Measurements from ENCODE around the gene MAGOHB. TPM values are rescaled to one million over a fixed set of nuclear protein-coding genes. Genes with fewer than 3 reads are reported as not detected.
"Not testable (repeated sequence)": the region's sequence is repeated elsewhere in the genome, so short reads cannot be mapped to it uniquely, and the experiment has no call there.

MAGOHB gene
- 43.7 TPM for polyA plus RNA-seq (ENCODE audit: insufficient read length)
- long read RNA-seq, donor 1, transcript MAGOHB-201 (5 exons, 2,623 nt) = major isoform, 27 of 32 reads
- long read RNA-seq, donor 1, partial matches to known transcripts = 0 of 32 reads
- long read RNA-seq, donor 1, other reads (novel, unspliced or antisense) = 0 of 32 reads
- long read RNA-seq, donor 2, transcript MAGOHB-201 (5 exons, 2,623 nt) = major isoform, 19 of 26 reads
- long read RNA-seq, donor 2, partial matches to known transcripts = 0 of 26 reads
- long read RNA-seq, donor 2, other reads (novel, unspliced or antisense) = 0 of 26 reads
- long read RNA-seq, donor 3, transcript MAGOHB-201 (5 exons, 2,623 nt) = major isoform, 27 of 31 reads
- long read RNA-seq, donor 3, partial matches to known transcripts = 0 of 31 reads
- long read RNA-seq, donor 3, other reads (novel, unspliced or antisense) = 0 of 31 reads
- long read RNA-seq, donor 4, partial matches to known transcripts = 0 of 4 reads
- long read RNA-seq, donor 4, other reads (novel, unspliced or antisense) = 0 of 4 reads
- long read RNA-seq, donor 5, transcript MAGOHB-201 (5 exons, 2,623 nt) = major isoform, 39 of 51 reads
- long read RNA-seq, donor 5, transcript MAGOHB-208 (6 exons, 1,057 nt) = minor isoform, 5 of 51 reads
- long read RNA-seq, donor 5, partial matches to known transcripts = 0 of 51 reads
- long read RNA-seq, donor 5, other reads (novel, unspliced or antisense) = 0 of 51 reads
- long read RNA-seq, donor 6, transcript MAGOHB-201 (5 exons, 2,623 nt) = major isoform, 29 of 37 reads
- long read RNA-seq, donor 6, partial matches to known transcripts = 0 of 37 reads
- long read RNA-seq, donor 6, other reads (novel, unspliced or antisense) = 0 of 37 reads
- long read RNA-seq, donor 7, transcript MAGOHB-207 (3 exons, 559 nt) = minor isoform, 12 of 65 reads
- long read RNA-seq, donor 7, transcript MAGOHB-201 (5 exons, 2,623 nt) = major isoform, 43 of 65 reads
- long read RNA-seq, donor 7, partial matches to known transcripts = 0 of 65 reads
- long read RNA-seq, donor 7, other reads (novel, unspliced or antisense) = 0 of 65 reads
- long read RNA-seq, donor 8, transcript MAGOHB-201 (5 exons, 2,623 nt) = major isoform, 8 of 9 reads
- long read RNA-seq, donor 8, partial matches to known transcripts = 0 of 9 reads
- long read RNA-seq, donor 8, other reads (novel, unspliced or antisense) = 0 of 9 reads

DNA sequence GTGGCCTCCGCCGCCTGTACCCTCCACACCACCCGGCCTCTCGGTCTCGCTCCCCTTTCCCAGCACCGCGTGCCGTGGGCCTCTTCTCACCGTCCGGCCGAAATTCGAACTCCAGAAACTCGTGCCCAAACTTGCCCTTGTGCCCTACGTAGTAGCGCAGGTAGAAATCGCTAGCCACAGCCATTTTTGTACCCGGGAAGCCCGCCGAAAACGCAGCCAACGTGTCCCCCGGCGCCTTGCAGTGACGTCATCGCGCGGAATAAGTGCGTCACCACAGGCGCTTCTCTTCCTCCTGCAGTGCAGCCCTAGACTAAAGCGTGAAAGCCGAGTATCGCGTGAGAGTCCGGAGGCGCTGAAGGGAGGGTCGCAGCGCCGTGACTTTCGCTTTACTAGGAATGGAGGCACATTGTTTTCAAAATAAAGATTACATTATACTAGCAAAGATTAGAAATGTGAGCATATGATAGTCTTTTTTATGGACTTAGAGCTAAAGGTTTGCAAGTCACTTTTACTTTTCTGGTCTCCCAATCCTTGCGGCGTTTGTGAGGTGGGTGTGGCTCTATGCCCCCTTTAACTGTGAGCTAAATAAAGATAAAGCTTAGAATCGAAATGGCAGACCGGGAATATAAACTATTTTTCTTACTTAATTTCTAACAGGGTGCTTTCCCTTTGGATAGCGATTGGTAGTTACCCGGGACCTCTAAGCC, at the start of gene MAGOHB:
TSS of gene MAGOHB (minus strand) at position 261 of the 707 bp plus-strand sequence. CDS start at position 184, 77 bp downstream.
- peak; percentile 97 for DNase-seq

GRCh38 chr12:10661338-10661737, 47.9 kb upstream of the MAGOHB start:
- no peak for DNase-seq

DNA sequence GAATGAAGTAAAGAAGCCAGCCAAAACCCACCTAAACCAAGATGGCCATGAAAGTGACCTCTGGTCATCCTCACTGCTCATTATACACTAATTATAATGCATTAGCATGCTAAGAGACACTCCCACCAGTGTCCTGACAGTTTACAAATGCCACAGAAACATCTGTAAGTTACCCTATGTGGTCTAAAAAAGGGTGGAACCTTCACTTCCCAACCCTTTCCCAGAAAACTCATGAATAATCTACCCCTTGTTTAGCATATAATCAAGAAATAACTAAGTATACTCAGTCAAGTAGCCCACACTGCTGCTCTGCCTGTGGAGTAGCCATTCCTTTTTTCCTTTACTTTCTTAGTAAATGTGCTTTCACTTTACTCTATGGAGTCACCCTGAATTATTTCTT, 40.6 kb upstream of the MAGOHB start:
- DNase-seq = no peak

- DNase-seq = no peak
Observed at GRCh38 chr12:10652192-10652591, 38.8 kb upstream of the MAGOHB start.

DNA sequence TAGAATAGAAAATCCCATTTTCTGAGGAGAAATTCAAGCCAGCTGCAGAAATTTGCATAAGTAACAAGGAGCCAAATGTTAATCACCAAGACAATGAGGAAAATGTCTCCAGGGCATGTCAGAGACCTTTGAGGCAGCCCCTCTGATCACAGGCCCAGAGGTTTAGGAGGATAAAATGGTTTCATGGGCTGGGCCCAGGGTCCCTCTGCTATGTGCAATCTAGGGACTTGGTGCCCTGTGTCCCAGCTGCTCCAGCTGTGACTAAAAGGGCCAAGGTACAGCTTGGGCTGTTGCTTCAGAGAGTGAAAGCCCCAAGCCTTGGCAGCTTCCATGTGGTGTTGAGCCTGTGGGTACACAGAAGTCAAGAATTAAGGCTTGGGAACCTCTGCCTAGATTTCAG, 33.2 kb upstream of the MAGOHB start:
- DNase-seq = not testable (repeated sequence)

DNA sequence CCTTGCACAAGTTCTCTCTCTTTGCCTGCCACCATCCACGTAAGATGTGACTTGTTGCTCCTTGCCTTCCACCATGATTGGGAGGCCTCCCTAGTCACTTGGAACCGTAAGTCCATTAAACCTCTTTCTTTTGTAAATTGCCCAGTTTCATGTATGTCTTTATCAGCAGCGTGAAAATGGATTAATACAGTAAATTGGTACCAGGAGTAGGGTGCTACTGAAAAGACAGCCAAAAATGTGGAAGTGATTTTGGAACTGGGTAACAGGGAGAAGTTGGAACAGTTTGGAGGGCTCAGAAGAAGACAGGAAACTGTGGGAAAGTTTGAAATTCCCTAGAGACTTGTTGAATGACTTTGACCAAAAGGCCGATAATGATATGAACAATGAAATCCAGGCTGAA, 32.5 kb upstream of the MAGOHB start:
- DNase-seq = no peak

- DNase-seq = no peak
Observed at GRCh38 chr12:10641735-10642500, 28.5 kb upstream of the MAGOHB start.

- DNase-seq = no peak
Observed at GRCh38 chr12:10638728-10639127, 25.3 kb upstream of the MAGOHB start.

GRCh38 chr12:10636611-10637010, 23.2 kb upstream of the MAGOHB start:
- DNase-seq = no peak

DNA sequence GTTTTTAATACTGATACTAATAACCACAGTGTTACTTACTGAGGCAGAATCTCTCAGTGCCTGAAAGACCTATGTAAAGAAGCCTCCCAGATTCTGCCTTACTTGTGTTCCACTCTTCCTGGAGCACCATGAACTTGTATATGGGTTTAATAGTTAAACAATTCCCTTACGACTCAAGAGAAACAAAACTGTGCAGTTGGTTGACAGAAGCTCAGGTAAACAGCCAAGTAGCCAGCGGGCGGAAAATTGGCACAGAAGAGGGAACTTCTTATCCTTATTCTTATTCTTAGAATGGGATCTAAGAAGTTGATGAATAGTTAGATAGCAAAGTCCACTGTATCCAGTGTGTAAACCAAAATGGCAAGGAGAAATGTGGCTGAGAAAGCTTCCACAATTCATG, 22.7 kb upstream of the MAGOHB start:
- no peak for DNase-seq

- DNase-seq = no peak
Observed at GRCh38 chr12:10635306-10635705, 21.9 kb upstream of the MAGOHB start.

GRCh38 chr12:10634427-10634826, 21.0 kb upstream of the MAGOHB start:
- no peak for DNase-seq

- DNase-seq = no peak
Observed at GRCh38 chr12:10633541-10633940, 20.1 kb upstream of the MAGOHB start.

DNA sequence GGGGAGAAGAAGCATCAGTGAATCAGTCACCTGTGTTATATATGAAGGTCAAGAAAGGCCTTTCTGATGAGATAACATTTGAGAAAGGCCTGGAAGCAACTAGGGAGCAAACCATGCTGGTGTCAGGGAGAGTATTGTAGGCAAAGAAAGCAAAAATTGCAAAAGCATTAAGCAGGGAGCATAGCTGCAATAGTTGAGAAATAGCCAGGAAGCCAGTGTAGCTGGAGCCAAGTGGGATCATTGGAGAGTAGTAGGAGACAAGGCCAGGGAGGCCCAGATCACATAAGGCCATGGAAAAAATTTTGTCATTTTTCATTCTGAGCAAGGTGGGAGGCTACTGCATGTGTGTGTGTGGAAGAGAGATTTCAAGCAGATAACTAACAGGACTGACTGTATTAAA, 18.8 kb upstream of the MAGOHB start:
- DNase-seq = no peak

DNA sequence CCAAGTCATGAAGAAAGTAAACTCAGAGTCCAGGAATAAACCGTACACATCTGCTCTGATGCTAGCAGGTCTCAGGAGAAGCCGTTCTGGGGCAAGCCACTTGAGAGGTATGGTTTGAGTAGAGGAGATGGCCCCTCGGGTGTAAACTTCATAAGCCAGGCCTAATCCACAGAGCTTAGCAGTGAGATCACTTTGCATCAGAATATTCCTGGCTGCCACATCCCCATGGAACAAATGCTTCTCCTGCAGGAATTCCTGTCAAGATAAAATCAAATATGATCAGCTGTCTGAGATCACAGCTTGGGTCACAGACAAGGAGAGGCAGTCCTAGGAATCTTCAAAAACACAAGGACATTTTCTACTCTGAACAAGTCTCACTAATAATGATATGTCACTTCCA, 11.2 kb upstream of the MAGOHB start:
- no peak for DNase-seq

GRCh38 chr12:10623131-10623530, 9.7 kb upstream of the MAGOHB start:
- no peak for DNase-seq

- no peak for DNase-seq
Observed at GRCh38 chr12:10621278-10621677, 7.9 kb upstream of the MAGOHB start.

GRCh38 chr12:10620078-10620779, 6.8 kb upstream of the MAGOHB start:
- no peak for DNase-seq

- no peak for DNase-seq
Observed at GRCh38 chr12:10618338-10618987, 5.1 kb upstream of the MAGOHB start.

DNA sequence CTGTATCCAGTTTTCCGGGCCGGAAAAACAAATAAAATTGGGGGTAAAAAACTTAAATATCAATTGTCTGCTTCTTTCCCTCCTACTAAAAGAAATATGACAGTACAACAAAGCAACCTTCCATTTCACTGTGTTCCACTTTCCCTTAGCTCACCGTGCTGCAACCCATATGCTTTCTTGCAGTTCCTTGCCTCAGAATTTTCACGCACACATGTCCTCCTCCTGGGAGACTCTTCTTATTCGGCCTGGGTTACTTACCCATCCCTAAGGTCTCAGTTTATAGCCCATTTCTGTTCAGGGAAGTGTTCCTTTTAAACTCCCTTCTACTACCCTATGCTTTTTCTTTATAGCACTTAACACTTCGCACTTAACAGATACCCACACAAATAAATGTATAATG, 4.5 kb upstream of the MAGOHB start:
- DNase-seq = no peak
